T-helper 2 cell (primary cell): Measurements from ENCODE around the gene MOCS2.
"Not testable (repeated sequence)": the region's sequence is repeated elsewhere in the genome, so short reads cannot be mapped to it uniquely, and the experiment has no call there.

Source experiments
- DNase-seq, 5 experiments: peaks; one replicate each; pipeline versions ENCODE4 v3.0.0 to v3.0.0-alpha.2; 2012 to 2022
- total RNA-seq, 2 donors: gene quantifications; one replicate each; lab custom pipeline; 2026; lab: John Stamatoyannopoulos, UW

MOCS2 gene
- 15.3 to 18.2 reads per million in 2 donors for total RNA-seq

GRCh38 chr5:53109443-53110127, at the start of gene MOCS2:
Gene MOCS2, minus strand, starts transcription at chr5:53109757. Its CDS starts 2,583 bp downstream, at chr5:53107174.
- DNase-seq, result peak; percentile 82 to 93 (median 85)

DNA sequence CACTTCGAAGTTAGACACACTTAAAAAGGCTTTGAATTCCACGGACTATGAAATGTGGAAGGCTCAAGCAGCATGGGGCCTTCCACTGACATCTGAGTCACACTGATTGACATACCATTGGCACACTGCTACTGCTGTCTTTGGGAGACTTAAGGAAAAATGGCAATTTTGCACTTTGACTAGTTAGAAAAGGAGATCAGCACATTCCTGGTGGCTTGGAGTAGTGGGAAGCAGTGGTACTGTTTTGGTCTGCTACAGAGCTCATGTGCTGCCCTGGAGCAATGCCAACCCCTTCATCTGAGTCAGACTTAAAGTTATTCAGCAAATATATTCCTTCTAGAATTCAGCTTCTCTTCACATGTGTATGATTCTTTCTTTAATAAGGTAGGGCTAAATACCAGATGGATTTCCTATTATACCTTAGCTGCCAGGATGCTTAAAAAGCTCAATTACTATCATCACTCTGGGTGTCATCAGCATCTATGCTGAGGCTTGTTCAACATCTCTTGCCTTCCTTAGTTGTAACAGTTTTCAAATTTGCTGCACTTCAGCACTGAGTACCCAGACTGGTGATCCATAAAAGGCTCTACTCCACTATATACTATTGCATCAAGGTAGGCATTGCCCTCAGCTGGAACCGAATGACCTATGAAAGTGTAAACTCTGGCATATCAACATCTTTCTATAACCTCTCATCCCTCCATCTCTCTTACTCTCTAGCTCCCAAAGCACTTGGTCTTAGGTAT, 42.3 kb upstream of the MOCS2 start:
- no peak for DNase-seq

- peak in 1 of 5 experiments; percentile 61 for DNase-seq
Measured at GRCh38 chr5:53133020-53133419, 23.5 kb upstream of the MOCS2 start.

DNA sequence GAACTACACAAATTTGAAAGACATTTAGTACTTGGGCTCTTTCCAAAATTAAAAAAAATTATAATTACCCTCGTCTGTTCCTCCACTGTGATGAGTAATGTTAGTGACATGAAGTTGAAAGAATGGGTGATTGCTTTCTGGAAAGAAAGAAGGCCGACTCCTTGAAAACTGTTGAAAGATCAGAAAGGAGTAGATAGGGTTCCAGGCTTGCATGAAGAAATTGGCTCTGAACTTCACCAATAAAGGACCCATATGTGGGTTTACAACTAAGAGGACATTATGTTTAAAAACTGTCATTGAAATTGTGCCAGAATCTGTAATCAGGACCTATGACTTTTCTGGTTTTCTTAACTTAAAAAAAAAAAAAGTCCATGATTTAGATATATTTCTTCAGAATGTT, 20.7 kb upstream of the MOCS2 start:
- DNase-seq, result no peak

DNA sequence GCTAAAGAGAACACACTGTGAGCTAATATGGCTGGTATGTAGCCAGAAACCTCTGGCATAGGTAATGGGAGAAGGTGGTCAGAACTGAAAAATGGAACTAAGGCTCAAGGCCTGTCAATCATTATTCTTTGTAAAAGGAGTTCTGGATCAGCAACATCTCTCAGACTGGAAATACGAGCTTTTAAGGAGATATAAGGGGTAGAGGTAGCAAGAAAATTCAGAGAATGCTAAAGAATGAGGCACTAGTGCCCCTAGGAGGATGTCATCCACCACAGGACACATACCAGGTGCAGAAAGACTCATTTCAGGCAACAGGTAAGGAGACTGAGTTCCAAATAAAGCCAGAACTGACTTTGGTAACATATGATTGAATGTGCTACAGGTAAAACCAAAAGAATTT, 18.9 kb upstream of the MOCS2 start:
- no peak for DNase-seq

GRCh38 chr5:53127107-53127506, 17.6 kb upstream of the MOCS2 start:
- no peak for DNase-seq

DNA sequence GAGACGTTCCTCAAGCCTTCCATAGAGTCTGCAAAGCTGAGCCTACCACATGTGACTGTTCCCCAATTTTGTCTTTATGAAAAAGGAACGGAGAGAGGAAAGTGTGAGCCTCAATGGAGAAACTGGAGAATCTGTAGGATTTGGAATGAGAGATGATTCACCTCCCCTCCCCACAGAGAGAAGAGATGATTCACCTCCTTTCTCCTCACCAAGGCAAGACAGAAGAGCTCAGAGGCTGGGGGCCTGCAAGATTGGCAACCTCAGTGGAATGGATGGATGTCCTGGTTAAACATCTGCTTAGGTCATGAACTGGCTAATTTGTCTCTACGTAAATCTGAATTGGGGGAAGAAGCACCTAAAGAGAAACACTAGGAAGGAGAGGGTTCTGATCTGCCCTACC, 17.0 kb upstream of the MOCS2 start:
- DNase-seq, result no peak

DNA sequence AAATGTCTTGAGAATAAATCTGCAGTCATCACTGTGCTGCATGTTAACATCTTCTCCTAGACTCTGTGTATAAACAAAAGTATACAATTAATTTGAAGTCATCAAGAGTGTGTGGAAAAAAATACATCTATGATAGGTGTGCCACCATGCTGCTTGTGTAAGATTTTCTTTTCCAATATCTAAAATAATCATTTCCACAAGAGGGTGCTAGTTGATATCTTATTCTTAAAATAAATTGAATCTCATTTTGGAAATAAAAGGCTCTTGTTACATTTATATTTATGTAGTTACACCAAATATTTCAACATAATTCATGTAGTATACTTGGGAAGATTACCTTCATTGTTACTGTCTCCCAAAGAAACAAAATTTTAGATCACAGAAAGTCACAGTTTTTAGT, 14.1 kb upstream of the MOCS2 start:
- DNase-seq, result peak in 1 of 5 experiments; percentile 8

GRCh38 chr5:53120165-53120564, 10.6 kb upstream of the MOCS2 start:
- no peak for DNase-seq

- no peak for DNase-seq
Measured at GRCh38 chr5:53118879-53119278, 9.3 kb upstream of the MOCS2 start.

DNA sequence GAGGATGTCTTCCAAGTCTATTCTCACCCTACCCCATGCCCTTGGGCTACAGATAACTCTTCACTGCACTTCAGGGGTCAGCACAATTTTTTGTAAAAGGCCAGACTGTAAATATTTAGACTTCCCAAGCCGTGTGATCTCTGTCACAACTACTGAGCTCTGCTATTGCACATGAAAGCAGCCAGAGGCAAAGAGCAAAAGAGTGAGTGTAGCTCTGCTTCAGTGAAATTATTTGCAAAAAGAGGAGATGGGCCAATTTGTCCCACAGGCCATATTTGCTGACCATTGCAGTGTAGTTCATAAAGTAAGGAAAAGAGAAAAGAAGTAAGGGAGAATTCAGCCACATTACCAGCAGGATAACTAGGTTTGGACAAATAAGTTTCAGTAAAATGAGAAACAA, 7.0 kb upstream of the MOCS2 start:
- DNase-seq, result no peak

DNA sequence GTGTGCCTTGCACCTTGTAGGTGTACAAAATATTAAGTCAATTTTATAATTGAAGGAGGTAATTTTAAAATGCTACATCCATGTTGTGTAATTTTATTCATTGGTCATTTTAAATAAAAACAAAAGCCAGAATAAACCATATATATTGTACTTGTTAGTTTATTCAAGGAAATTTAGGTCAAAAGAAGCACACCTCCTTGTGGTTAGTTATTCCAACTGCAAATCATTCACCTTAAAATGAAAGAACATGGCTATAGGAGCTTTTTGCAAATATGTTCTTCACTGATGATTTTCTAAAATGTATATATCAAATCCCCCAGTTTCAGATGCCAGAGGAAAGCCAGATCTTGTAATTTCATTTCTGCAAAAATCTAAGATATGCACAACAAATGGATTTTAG, 5.4 kb upstream of the MOCS2 start:
- DNase-seq, result no peak

- DNase-seq, result no peak
Measured at GRCh38 chr5:53113947-53114346, 4.4 kb upstream of the MOCS2 start.

- no peak for DNase-seq
Measured at GRCh38 chr5:53112909-53113308, 3.4 kb upstream of the MOCS2 start.

- not testable (repeated sequence) for DNase-seq
Measured at GRCh38 chr5:53112307-53112706, 2.8 kb upstream of the MOCS2 start.

DNA sequence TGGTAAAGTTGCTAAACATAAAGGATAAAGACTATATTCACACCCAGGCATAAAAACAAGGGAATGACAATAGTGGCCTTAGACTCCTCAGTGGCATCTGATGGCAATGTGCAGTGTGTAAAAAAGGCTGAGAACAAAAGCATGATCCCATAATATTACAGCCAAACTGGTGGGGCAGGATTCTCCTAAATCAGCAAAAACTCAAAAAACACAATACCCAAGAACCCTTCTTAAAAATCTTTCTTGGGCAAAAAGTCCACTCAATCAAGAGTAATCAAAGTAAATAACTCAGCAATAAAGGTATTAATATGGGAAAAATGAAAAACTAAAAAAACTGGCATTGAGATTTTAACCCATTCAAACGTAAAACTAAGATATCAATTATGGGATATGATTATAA, 1.6 kb upstream of the MOCS2 start:
- DNase-seq, result no peak

DNA sequence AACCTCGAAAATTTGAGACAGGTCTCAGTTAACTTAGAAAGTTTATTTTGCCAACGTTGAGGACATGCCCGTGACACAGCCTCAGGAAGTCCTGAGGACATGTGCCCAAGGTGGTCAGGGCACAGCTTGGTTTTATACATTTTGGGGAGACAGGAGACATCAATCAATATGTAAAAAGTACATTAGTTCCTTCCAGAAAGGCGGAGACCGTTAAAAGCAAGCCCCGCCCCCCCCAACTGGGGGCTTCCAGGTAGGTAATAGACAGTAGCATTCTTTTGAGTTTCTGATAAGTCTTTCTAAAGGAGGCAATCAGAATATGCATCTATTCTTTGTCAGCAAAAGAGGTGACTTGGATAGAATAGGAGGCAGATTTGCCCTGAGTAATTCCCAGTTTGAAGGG, 599 bp upstream of the MOCS2 start:
- DNase-seq, result no peak

GRCh38 chr5:53109056-53109442, 508 bp downstream of the MOCS2 start:
- DNase-seq, result peak in 1 of 5 experiments; percentile 26

GRCh38 chr5:53105611-53106300, 3.8 kb downstream of the MOCS2 start:
- no peak for DNase-seq

DNA sequence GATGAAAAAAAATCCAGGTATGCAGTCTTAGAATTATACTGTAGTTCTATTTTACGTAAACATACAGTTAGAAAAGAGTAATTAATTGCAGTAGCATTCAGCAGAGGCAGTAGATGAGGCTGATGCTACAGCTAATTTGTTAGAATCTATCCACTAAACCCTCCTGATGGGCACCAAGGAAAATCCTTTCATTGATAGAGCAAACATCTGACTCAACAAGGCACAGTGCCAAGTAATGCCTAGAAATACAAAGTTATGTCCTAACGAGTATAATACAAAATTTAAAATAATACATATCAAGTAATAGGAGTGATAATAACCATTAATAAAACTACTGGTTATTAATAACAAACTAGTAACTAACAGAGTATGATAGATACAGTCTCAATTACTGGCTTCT, 9.0 kb downstream of the MOCS2 start:
- DNase-seq, result no peak

- DNase-seq, result no peak
Measured at GRCh38 chr5:53099546-53099945, 10.0 kb downstream of the MOCS2 start.

DNA sequence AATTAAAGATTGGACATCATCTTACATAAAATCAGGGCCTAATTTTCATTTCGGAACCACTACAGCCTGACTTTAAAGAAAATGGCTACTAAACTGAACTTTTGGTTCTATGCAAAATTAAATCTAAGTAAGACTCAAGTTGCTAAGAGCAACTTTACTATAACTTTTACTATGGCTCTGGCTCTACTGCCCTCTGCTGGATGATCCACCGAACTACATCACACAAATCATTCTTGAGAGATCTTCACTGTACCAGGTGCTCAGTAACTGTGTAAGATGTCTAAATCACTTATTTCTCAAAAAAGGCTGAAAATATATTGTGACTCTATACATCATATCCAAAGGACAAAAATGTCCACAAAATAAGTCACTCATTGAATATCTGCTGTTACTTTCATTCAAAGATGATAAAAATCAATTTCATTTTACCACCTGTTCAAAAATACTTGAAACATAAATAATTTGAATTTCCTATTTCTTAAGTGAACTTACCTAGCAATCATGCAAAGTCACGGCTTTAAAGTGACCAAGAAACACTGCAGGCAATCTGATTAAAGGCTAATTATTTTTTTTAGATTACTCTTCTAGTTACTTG, 13.5 kb downstream of the MOCS2 start:
- peak in 4 of 5 experiments; percentile 10 to 71 (median 46) for DNase-seq

GRCh38 chr5:53095217-53095616, 14.3 kb downstream of the MOCS2 start:
- DNase-seq, result no peak
